ENCODE data around the gene C2orf81. TPM values are rescaled to one million over a fixed set of nuclear protein-coding genes. Genes with fewer than 3 reads are reported as not detected.

Gene C2orf81
- total RNA-seq, 2 donors from 2014 or later: 1.7 to 1.9 TPM

GRCh38 chr2:74366036-74366435, 55.4 kb downstream of the C2orf81 start:
- Histone ChIP-seq H3K27me3 (replicated peaks; ENCODE audit: insufficient read depth) (no peaks in the 10 kb centered on the region), H3K4me1 (ENCODE audit: control insufficient read depth in 1 of 2, low read depth in 2 of 2) (no peaks in the 10 kb centered on the region), H3K4me3 (no peak overlapping the region), H3K9me3 (no peaks in the 10 kb centered on the region), H3K27ac (no peak overlapping the region), H3K36me3 (peaks cover 99% of the 10 kb centered on the region)
- DNase-seq (ENCODE audit: low spot score) (no peak), ATAC-seq (ENCODE audit: insufficient number of reproducible peaks, low FRiP score, low read depth) (no peak)
- no peak for TF ChIP-seq CTCF (IDR thresholded peaks at IDR 0.05)

DNA sequence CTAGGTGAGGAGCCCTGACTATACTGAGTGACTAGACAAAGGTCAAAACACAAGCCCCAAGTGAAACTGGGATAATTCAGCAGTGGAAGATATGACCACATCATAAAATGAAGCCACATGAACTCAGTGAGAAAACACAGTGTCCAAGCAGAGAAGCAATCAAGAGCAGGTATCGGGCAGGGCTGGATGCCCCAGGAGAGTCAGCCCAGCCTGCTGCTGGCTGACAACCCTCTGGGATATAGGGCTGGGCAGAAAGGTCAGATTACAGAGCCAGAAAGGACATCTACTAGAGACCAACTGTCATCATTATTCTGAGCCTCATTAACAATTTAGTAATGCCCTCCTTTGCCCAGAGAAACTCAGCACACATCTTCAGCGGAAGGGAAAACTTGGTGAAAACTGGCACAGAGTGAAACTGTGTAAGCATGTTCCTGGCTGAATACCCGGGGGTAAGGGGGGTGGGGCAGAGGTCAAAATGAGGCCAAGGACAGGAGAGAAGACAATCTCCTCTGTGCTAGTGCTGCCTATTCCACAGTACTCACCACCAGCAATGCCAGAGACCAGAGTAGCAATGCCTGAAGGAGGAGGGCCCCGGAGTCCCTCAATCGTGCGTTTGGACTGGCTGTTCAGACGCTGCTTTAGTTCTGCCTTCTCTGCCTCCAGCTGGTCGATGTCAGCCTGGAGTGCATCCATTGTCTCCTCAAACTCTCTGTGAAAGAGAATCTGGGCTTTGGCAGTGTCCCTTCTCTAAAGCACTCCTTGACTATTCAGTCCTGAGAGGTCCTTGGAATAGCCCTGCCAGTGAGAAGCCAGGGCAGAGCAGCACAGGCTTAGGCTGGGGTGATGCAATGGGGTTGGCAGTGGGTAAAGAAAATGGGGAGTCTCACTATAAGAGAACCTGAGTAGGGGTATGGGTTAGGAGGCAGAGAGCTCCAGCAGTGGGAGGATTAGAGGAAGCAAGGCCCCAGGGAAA, 56.6 kb downstream of the C2orf81 start:
- ATAC-seq (ENCODE audit: insufficient number of reproducible peaks, low FRiP score, low read depth) (no peak), DNase-seq (ENCODE audit: low spot score) (no peak)
- H3K4me3 ChIP-seq: no peak overlapping the region
- H3K4me1 ChIP-seq (ENCODE audit: control insufficient read depth in 1 of 2, low read depth in 2 of 2): no peaks in the 10 kb centered on the region
- no peak overlapping the region for H3K27ac ChIP-seq
- H3K27me3 ChIP-seq (replicated peaks; ENCODE audit: insufficient read depth): no peaks in the 10 kb centered on the region
- no peaks in the 10 kb centered on the region for H3K9me3 ChIP-seq
- H3K36me3 ChIP-seq: peaks cover 99% of the 10 kb centered on the region
- no peak for TF ChIP-seq CTCF (IDR thresholded peaks at IDR 0.05)

Other genes with a start within 250 kb of the C2orf81 start
- gene MOB1A, start 242.7 kb downstream of the C2orf81 start, total RNA-seq: 100 to 1,000 TPM in 1 of 2 donors, 10 to 100 TPM in 1; 97.0 to 107 TPM
- 100 to 1,000 TPM in 1 of 2 donors, 10 to 100 TPM in 1; 93.3 to 216 TPM for gene MTHFD2, start 223.0 kb downstream of the C2orf81 start, total RNA-seq
- gene SLC4A5, start 78.2 kb downstream of the C2orf81 start, total RNA-seq: 1 to 10 TPM; 2.2 to 9.5 TPM
- 100 to 1,000 TPM; 123 to 332 TPM for gene DCTN1, start 41.3 kb downstream of the C2orf81 start, total RNA-seq
- 1 to 10 TPM; 6.1 to 6.2 TPM for gene WDR54, start 111 bp upstream of the C2orf81 start, total RNA-seq
- gene RTKN, start 20.3 kb upstream of the C2orf81 start, total RNA-seq: 10 to 100 TPM; 23.2 to 25.6 TPM
- 10 to 100 TPM; 15.4 to 17.8 TPM for gene INO80B, start 33.5 kb upstream of the C2orf81 start, total RNA-seq
- 10 to 100 TPM; 27.4 to 47.1 TPM for gene WBP1, start 36.8 kb upstream of the C2orf81 start, total RNA-seq
- gene MOGS, start 43.8 kb upstream of the C2orf81 start, total RNA-seq: 10 to 100 TPM; 42.0 to 55.9 TPM
- gene MRPL53, start 51.1 kb upstream of the C2orf81 start, total RNA-seq: 10 to 100 TPM; 14.6 to 40.8 TPM
- 10 to 100 TPM; 31.5 to 43.4 TPM for gene CCDC142, start 61.4 kb upstream of the C2orf81 start, total RNA-seq
- gene TTC31, start 61.5 kb upstream of the C2orf81 start, total RNA-seq: 10 to 100 TPM; 37.9 to 38.9 TPM
- gene LBX2, start 78.0 kb upstream of the C2orf81 start, total RNA-seq: under 1 TPM; 0.54 to 0.71 TPM
- gene PCGF1, start 86.1 kb upstream of the C2orf81 start, total RNA-seq: 1 to 10 TPM; 7.8 to 8.0 TPM
- not detected for gene TLX2, start 92.8 kb upstream of the C2orf81 start, total RNA-seq
- 1 to 10 TPM in 1 of 2 donors, not detected in 1; 1.9 TPM for gene DQX1, start 104.6 kb upstream of the C2orf81 start, total RNA-seq
- gene AUP1, start 108.1 kb upstream of the C2orf81 start, total RNA-seq: 100 to 1,000 TPM in 1 of 2 donors, 10 to 100 TPM in 1; 85.5 to 113 TPM
- gene HTRA2, start 108.3 kb upstream of the C2orf81 start, total RNA-seq: 10 to 100 TPM; 34.9 to 35.6 TPM
- 10 to 100 TPM; 16.6 to 24.9 TPM for gene LOXL3, start 132.3 kb upstream of the C2orf81 start, total RNA-seq
- 10 to 100 TPM; 17.6 to 23.1 TPM for gene DOK1, start 133.1 kb upstream of the C2orf81 start, total RNA-seq
- 1 to 10 TPM in 1 of 2 donors, not detected in 1; 4.5 TPM for gene M1AP, start 226.7 kb upstream of the C2orf81 start, total RNA-seq
- 10 to 100 TPM in 1 of 2 donors, 1 to 10 TPM in 1; 9.5 to 27.6 TPM for gene SEMA4F, start 232.6 kb upstream of the C2orf81 start, total RNA-seq

All from thoracic aorta (tissue), 2 donors.